IMR-90 (cell line): ENCODE results near the gene PABPN1. TPM values are rescaled to one million over a fixed set of nuclear protein-coding genes. Genes with fewer than 3 reads are reported as not detected.

Experiments
- ATAC-seq: fragments of 200-7000 bp; cut with Tn5 transposase; 2 replicates; pipeline ENCODE4 v1.9.1; 2020; ENCODE audit warnings: low read depth, mild to moderate bottlenecking, moderate library complexity
- BruUV-seq: library from RNA; stranded (reverse); fragments of 400-500 nt; replicated peaks from 2 replicates; lab custom pipeline; 2021; lab: Mats Ljungman, UMichigan
- CTCF ChIA-PET: fragments of 300-600 bp; formaldehyde crosslinking; extraction: SDS; loops from one replicate; lab custom pipeline; 2021; ENCODE audit warnings: antibody characterized with exemption; lab: Yijun Ruan, JAX
- POLR2A ChIA-PET: fragments of 300-600 bp; sonication (Branson Sonifier 250); formaldehyde crosslinking; loops from one replicate; lab custom pipeline; 2022; ENCODE audit warnings: antibody characterized with exemption; ENCODE audit not compliant: unreplicated experiment; lab: Charles Lee
- DNase-seq: peaks from one replicate; pipeline ENCODE4 v3.0.0; 2013
- H2AFZ ChIP-seq: replicated peaks from 2 replicates; pipeline ENCODE3; 2013; ENCODE audit warnings: low read length, mild to moderate bottlenecking; ENCODE audit not compliant: poor library complexity
- H2AK5ac ChIP-seq: 2 replicates; pipeline ENCODE4 v1.6.1; 2013; ENCODE audit warnings: low read depth, low read length, inconsistent platforms
- H2AK9ac ChIP-seq: replicated peaks from 2 replicates; pipeline ENCODE3; 2013; ENCODE audit warnings: mild to moderate bottlenecking, low read depth, low read length, moderate library complexity; ENCODE audit not compliant: poor library complexity
- H2BK120ac ChIP-seq: 2 replicates; pipeline ENCODE4 v1.6.1; 2013; ENCODE audit warnings: low read depth, low read length, inconsistent platforms
- H2BK15ac ChIP-seq: 3 replicates; pipeline ENCODE4 v1.6.1; 2013; ENCODE audit warnings: low read depth, low read length, inconsistent platforms
- H2BK20ac ChIP-seq: 2 replicates; pipeline ENCODE4 v1.6.1; 2013; ENCODE audit warnings: low read depth, mild to moderate bottlenecking, inconsistent platforms, low read length, moderate library complexity
- H2BK5ac ChIP-seq: 2 replicates; pipeline ENCODE4 v1.6.1; 2013; ENCODE audit warnings: mild to moderate bottlenecking, low read depth, low read length, inconsistent platforms; ENCODE audit not compliant: poor library complexity, severe bottlenecking
- H3K14ac ChIP-seq: replicated peaks from 2 replicates; pipeline ENCODE4 v1.6.1; 2013; ENCODE audit warnings: low read depth, low read length, inconsistent platforms
- H3K18ac ChIP-seq: 2 replicates; pipeline ENCODE4 v1.6.1; 2013; ENCODE audit warnings: low read depth, low read length, control low read depth
- H3K23ac ChIP-seq: 2 replicates; pipeline ENCODE4 v1.6.1; 2013; ENCODE audit warnings: low read depth, low read length, inconsistent platforms
- H3K27ac ChIP-seq: 2 replicates; pipeline ENCODE4 v1.5.1; 2013; ENCODE audit warnings: mild to moderate bottlenecking, control low read depth, low read length; ENCODE audit not compliant: insufficient read depth
- H3K27me3 ChIP-seq: 2 replicates; pipeline ENCODE4 v1.6.1; 2013; ENCODE audit warnings: low read length; ENCODE audit not compliant: control insufficient read depth, insufficient read depth
- H3K36me3 ChIP-seq: 2 replicates; pipeline ENCODE4 v1.6.1; 2013; ENCODE audit warnings: low read length, mixed read lengths; ENCODE audit not compliant: control insufficient read depth, insufficient read depth
- H3K4ac ChIP-seq: 2 replicates; pipeline ENCODE4 v1.6.1; 2013; ENCODE audit warnings: low read depth, low read length, inconsistent platforms
- H3K4me1 ChIP-seq: 2 replicates; pipeline ENCODE4 v1.6.1; 2013; ENCODE audit warnings: low read length, mixed read lengths; ENCODE audit not compliant: control insufficient read depth, insufficient read depth
- H3K4me2 ChIP-seq: 2 replicates; pipeline ENCODE4 v1.6.1; 2013; ENCODE audit warnings: low read depth, mild to moderate bottlenecking, control low read depth, low read length, moderate library complexity
- H3K4me3 ChIP-seq: 2 replicates; pipeline ENCODE4 v1.5.1; 2013; ENCODE audit warnings: low read depth, mild to moderate bottlenecking, control low read depth, low read length, moderate library complexity; ENCODE audit not compliant: insufficient read depth
- H3K56ac ChIP-seq: 2 replicates; pipeline ENCODE4 v1.6.1; 2013; ENCODE audit warnings: low read length, inconsistent platforms; ENCODE audit not compliant: insufficient read depth; ENCODE audit errors: extremely low read depth
- H3K79me1 ChIP-seq, 2 experiments: 2 replicates each; pipeline ENCODE4 v1.6.1; 2013; ENCODE audit warnings: low read length in 2 of 2, inconsistent platforms in 1 of 2, low read depth in 1 of 2
- H3K9ac ChIP-seq: 2 replicates; pipeline ENCODE4 v1.6.1; 2013; ENCODE audit warnings: low read depth, low read length, control low read depth
- H3K9me1 ChIP-seq: 2 replicates; pipeline ENCODE4 v1.6.1; 2013; ENCODE audit warnings: low read length, inconsistent platforms; ENCODE audit not compliant: insufficient read depth
- H3K9me3 ChIP-seq: 2 replicates; pipeline ENCODE4 v1.6.1; 2013; ENCODE audit warnings: low read length; ENCODE audit not compliant: control insufficient read depth, insufficient read depth
- H4K20me1 ChIP-seq: 2 replicates; pipeline ENCODE4 v1.6.1; 2013; ENCODE audit warnings: low read length, inconsistent platforms; ENCODE audit not compliant: insufficient read depth
- H4K5ac ChIP-seq: 2 replicates; pipeline ENCODE4 v1.6.1; 2013; ENCODE audit warnings: mild to moderate bottlenecking, low read depth, low read length, control low read depth
- H4K8ac ChIP-seq, 2 experiments: 2 replicates each; pipeline ENCODE4 v1.6.1; 2013; ENCODE audit warnings: low read depth in 2 of 2, low read length in 2 of 2, control low read depth in 1 of 2, inconsistent platforms in 1 of 2
- H4K91ac ChIP-seq: 2 replicates; pipeline ENCODE4 v1.6.1; 2013; ENCODE audit warnings: low read depth, low read length, inconsistent platforms; ENCODE audit not compliant: insufficient read depth
- FOS ChIP-seq: fragments of 150-350 bp; IDR thresholded peaks from 2 replicates; pipeline ENCODE4 v1.6.1; 2016; ENCODE audit warnings: low read depth, low read length
- MAZ ChIP-seq: IDR thresholded peaks from 2 replicates; pipeline ENCODE4 v1.6.1; 2012; ENCODE audit warnings: low read depth, mild to moderate bottlenecking, low read length, improper control_type of control experiment, moderate library complexity, borderline replicate concordance
- MXI1 ChIP-seq: IDR thresholded peaks from 2 replicates; pipeline ENCODE4 v1.6.1; 2012; ENCODE audit warnings: low read depth, mild to moderate bottlenecking, low read length, moderate library complexity, borderline replicate concordance
- POLR2A ChIP-seq: IDR thresholded peaks from 2 replicates; pipeline ENCODE4 v1.6.1; 2012; ENCODE audit warnings: mild to moderate bottlenecking, low read depth, low read length
- RCOR1 ChIP-seq: IDR thresholded peaks from 2 replicates; pipeline ENCODE4 v1.6.1; 2012; ENCODE audit warnings: mild to moderate bottlenecking, low read length, improper control_type of control experiment; ENCODE audit not compliant: insufficient replicate concordance
- SMC3 ChIP-seq: fragments of 150-350 bp; IDR thresholded peaks from 2 replicates; pipeline ENCODE4 v1.6.1; 2016; ENCODE audit warnings: low read depth, mild to moderate bottlenecking, antibody characterized with exemption, low read length, moderate library complexity
- WGBS, 2 experiments: methylation state at CpG; one replicate each; pipeline versions ENCODE4 v1.1.5 to v1.1.7; 2013; ENCODE audit warnings: missing lambda C conversion rate in 2 of 2; ENCODE audit not compliant: insufficient read length in 1 of 2; ENCODE audit errors: extremely low coverage in 2 of 2; 5-methylcytosine and 5-hydroxymethylcytosine counted together
- dilution Hi-C: fragments of 300-500 bp; cut with HindIII; formaldehyde crosslinking; loops from one replicate; pipeline ENCODE4 v1.14.3; 2018; ENCODE audit warnings: low sequenced_read_pairs; ENCODE audit not compliant: unreplicated experiment
- in situ Hi-C: fragments of 300-500 bp; cut with MboI; formaldehyde crosslinking; loops from 3 replicates; pipeline ENCODE4 v1.14.3; 2019; ENCODE audit warnings: low sequenced_read_pairs, inconsistent platforms, mixed read lengths
- intact Hi-C: fragments of 100-400 bp; cut with micrococcal nuclease; formaldehyde crosslinking; loops from 2 replicates; pipeline ENCODE4 v1.10.0; 2022
- polyA plus RNA-seq, 3 experiments: library from polyadenylated mRNA; depleted of rRNA; stranded (reverse); fragments of >200 nt; gene quantifications; 2 replicates each; pipeline ENCODE4 v1.2.3, GENCODE V29; 2012; ENCODE audit warnings: low replicate concordance in 1 of 3
- total RNA-seq: library from RNA; depleted of rRNA; stranded (reverse); fragments of >200 nt; gene quantifications from 2 replicates; pipeline ENCODE4 v1.2.3, GENCODE V29; 2012

PABPN1 gene
- total and polyA plus RNA-seq, 2 of the 4 experiments (the other 2 are of a cell fraction) = 104 to 211 TPM

DNA sequence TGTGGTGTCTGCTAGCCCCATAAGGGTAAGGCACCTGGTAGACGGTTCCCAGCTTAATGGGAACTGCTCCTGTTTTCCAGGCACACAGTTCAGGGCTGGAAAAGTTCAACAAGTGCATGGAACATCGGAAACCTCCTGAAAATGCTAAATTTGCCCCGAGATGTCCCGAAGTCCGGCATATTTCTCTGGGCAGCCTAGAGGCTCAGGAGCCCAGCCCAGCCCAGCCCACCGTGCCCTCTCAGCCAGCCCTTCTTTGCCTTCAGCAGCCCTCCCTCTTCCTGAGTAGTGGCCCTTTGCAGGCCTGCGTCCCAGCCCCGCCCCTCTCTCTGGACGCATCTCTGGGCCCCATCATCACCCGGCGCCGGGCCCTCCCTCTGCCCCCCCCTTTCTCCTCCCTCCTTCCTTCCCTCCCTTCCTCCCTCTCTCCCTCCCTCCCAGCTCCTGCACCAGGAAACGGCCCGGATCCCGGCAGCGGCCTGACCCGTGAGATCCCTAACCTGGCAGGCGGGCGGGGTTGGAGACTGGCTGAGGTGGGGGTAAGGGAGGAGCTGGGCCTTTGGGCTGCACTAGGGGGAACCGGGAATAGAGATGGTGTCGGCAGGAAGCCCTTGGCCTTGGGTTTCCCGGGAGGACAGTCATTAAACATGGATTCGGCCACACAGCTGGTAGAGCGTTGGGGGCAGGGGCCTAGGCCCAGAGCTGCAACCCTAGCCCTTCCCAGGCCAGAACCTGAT, 14.7 kb upstream of the PABPN1 start, which contains the start of gene BCL2L2:
Gene BCL2L2, plus strand, starts transcription at position 422 of the 734 bp plus-strand sequence. CDS start 935 bp downstream, outside the sequence.
- in situ Hi-C loops = loop anchor here (10.0 to 25.0 kb wide), 4 partner anchors 192 to 1131 kb away; partner anchors contain the start of genes CBLN3, CEBPE, EMC9 and FITM1
- intact Hi-C loops = loop anchor here (10.0 kb wide), 1 partner anchor 752 kb away; no protein-coding TSS in a partner anchor
- no peaks in the 10 kb centered on the region for H3K9me3 ChIP-seq
- H4K20me1 ChIP-seq = peaks cover 31% of the 10 kb centered on the region
- H3K4ac ChIP-seq = peak within 1 kb of the TSS; percentile 83
- TF ChIP-seq POLR2A = peak; percentile 79
- 0 out of 2 replicates have a peak, but pooled peaks have one; percentile 5 for TF ChIP-seq FOS
- no peak for TF ChIP-seq RCOR1
- TF ChIP-seq SMC3 = no peak
- TF ChIP-seq MAZ = peak; percentile 100
- TF ChIP-seq MXI1 = 0 out of 2 replicates have a peak, but pooled peaks have one; percentile 16
- peak; percentile 67 for ATAC-seq
- peak within 1 kb of the TSS; percentile 92 to 97 for H4K8ac ChIP-seq
- peaks cover 32% of the 10 kb centered on the region for H3K36me3 ChIP-seq
- H3K18ac ChIP-seq = peak within 1 kb of the TSS; percentile 50
- H3K4me2 ChIP-seq = peak within 1 kb of the TSS; percentile 87
- H3K27me3 ChIP-seq = no peaks in the 10 kb centered on the region
- H3K9ac ChIP-seq = peak within 1 kb of the TSS; percentile 92
- H3K56ac ChIP-seq = peak within 1 kb of the TSS; percentile 81
- H2BK5ac ChIP-seq = peak within 1 kb of the TSS; percentile 86
- H2BK20ac ChIP-seq = no peak within 1 kb of the TSS
- H3K9me1 ChIP-seq = peaks cover 20% of the 10 kb centered on the region; the same call in 1 of the 2 replicates
- H3K14ac ChIP-seq = peak within 1 kb of the TSS; percentile 90
- peak within 1 kb of the TSS; percentile 76 for H2AK5ac ChIP-seq
- peak within 1 kb of the TSS; percentile 26; the same call in 1 of the 3 replicates for H2BK15ac ChIP-seq
- CTCF ChIA-PET = interaction anchor here (1.2 kb wide), 1 partner anchor 186 kb away, joined by 4 read pairs; no protein-coding TSS in a partner anchor
- DNase-seq = peak; percentile 84
- peak within 1 kb of the TSS; percentile 81 for H4K91ac ChIP-seq
- H4K5ac ChIP-seq = peak within 1 kb of the TSS; percentile 99
- H3K27ac ChIP-seq = peak within 1 kb of the TSS; percentile 95
- H3K4me3 ChIP-seq = peak within 1 kb of the TSS; percentile 87
- peak within 1 kb of the TSS; percentile 94 for H2AFZ ChIP-seq
- dilution Hi-C loops = no loop called here
- WGBS, 2 experiments = 0% methylated on average over 9 of the region's 24 CpGs; no CpG with 5 or more reads in 1 of the 2 experiments
- peaks cover 20 to 52% of the 10 kb centered on the region in 2 experiments for H3K79me1 ChIP-seq
- peak within 1 kb of the TSS; percentile 7 for H2BK120ac ChIP-seq
- H3K4me1 ChIP-seq = peaks cover 19% of the 10 kb centered on the region
- H3K23ac ChIP-seq = peak within 1 kb of the TSS; percentile 61; the same call in 1 of the 2 replicates
- POLR2A ChIA-PET = interaction anchor here (0.5 to 1.2 kb wide), 6 partner anchors 14 to 818 kb away, joined by 3 to 9 read pairs (median 3); partner anchors contain the start of genes HAUS4 and PABPN1
- no TSS peak for BruUV-seq
- peak within 1 kb of the TSS; percentile 91 for H2AK9ac ChIP-seq
